ENCODE results near the gene RIPPLY1.
"Not testable (repeated sequence)": the region's sequence is repeated elsewhere in the genome, so short reads cannot be mapped to it uniquely, and the experiment has no call there.

Gene RIPPLY1

DNA sequence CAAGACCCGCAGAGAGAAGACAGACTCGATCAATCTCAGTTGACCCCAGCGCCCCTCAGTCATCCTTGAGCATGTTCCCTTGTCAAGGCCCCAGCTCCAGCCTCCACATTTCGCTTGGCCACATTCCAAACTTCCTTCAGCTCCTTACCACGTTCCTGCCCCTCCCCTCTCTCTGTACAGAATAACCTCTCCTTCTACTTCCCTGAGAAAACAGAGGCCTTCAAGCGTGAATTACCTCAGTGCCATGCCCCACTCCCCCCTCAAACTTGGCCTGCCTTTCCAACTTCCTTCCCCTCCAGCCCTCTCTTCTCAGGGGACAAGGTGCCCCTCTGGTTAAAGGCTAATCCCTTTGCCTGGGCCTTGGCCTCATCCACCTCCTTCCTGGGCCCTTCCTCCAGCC lies 3.2 kb upstream of the RIPPLY1 start:
- DNase-seq (ENCODE audit: low read depth) = no peak

- no peak for DNase-seq (ENCODE audit: low read depth)
Measured at GRCh38 chrX:106905064-106905708, 2.0 kb upstream of the RIPPLY1 start.

- DNase-seq (ENCODE audit: low read depth) = no peak
Measured at GRCh38 chrX:106903856-106904528, 851 bp upstream of the RIPPLY1 start.

- DNase-seq (ENCODE audit: low read depth) = no peak
Measured at GRCh38 chrX:106902684-106903083, 457 bp downstream of the RIPPLY1 start.

DNA sequence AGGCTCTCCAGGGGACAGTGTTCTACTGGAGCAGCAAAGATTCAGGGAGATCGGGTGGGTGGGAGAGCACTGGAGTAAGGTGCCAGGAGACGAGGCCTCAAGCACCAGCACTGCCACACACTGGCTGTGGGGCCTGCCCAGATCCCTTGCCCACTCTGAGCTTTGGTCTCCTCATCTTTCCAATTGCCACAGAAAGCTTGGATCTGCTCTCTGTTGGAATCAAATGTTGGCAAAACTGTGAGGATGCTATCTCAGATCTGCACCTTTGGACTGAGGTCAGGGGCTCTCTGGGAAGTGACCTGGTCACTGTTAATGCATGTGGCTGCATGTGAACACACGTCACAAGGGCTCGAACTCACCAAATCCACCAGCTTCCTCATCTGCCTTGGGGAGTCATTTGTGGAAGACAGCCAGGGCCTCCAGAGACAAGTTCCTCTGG lies 1.3 kb downstream of the RIPPLY1 start:
- no peak for DNase-seq (ENCODE audit: low read depth)

DNA sequence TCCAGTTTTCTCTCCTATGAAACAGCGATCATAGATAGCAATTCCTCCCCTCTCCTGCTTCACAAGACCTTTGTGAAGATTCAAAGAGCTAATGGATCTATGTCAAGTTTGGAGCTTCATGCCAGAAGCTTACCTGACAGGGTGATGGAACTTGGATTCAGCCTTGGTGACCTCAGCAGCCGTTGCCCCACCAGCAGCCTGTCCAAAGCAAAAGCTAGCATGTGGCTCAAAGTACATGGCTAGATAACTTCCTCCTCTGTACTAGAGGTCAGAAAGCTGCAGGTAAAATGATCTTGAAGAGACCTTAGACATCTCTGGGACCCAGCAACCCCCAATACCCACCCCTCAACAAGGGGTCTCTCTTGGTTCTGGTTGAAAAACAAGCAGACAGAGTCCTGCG lies 1.8 kb downstream of the RIPPLY1 start:
- no peak for DNase-seq (ENCODE audit: low read depth)

DNA sequence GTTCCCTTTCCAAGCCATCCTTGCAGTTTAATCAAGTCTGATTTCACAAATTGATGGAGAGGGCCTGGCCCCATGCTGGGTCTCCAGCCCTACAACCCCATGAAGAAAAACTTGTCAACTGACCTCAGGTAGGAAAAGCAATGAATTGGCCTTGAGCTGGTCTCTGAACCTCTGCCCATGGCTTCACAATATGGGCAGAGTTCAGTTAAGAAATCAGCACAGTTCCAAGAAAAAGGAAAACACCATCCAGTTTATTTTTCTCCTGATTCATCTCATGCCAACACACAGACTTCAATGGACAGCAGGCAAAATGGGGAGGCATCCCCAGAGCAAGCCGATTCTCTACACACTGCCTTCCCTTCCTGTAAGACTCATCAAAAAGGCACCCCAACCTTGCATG lies 3.3 kb downstream of the RIPPLY1 start:
- no peak for DNase-seq (ENCODE audit: low read depth)

- DNase-seq (ENCODE audit: low read depth) = no peak
Measured at GRCh38 chrX:106899276-106899675, 3.9 kb downstream of the RIPPLY1 start.

DNA sequence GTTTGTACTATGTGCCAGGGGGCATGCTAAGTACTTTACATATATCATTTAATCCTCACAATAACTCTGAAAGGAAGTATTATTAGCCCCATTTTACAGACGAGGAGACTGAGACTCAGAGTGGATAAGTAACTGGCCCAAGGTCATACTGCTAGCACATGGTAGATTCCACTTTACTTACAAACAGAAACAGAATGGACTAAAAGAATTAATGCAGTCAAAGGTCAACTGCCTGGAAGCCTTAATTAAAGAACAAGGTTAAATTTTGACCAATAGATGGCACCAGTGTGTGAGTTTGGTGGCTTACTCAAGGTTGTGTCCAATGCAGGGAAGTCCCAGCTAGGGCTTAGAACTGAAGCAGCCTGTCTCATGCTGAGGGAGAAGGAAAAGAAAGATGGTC lies 4.7 kb downstream of the RIPPLY1 start:
- no peak for DNase-seq (ENCODE audit: low read depth)

- no peak for DNase-seq (ENCODE audit: low read depth)
Measured at GRCh38 chrX:106897259-106897658, 5.9 kb downstream of the RIPPLY1 start.

GRCh38 chrX:106894978-106895452 lies 8.1 kb downstream of the RIPPLY1 start:
- no peak for DNase-seq (ENCODE audit: low read depth)

DNA sequence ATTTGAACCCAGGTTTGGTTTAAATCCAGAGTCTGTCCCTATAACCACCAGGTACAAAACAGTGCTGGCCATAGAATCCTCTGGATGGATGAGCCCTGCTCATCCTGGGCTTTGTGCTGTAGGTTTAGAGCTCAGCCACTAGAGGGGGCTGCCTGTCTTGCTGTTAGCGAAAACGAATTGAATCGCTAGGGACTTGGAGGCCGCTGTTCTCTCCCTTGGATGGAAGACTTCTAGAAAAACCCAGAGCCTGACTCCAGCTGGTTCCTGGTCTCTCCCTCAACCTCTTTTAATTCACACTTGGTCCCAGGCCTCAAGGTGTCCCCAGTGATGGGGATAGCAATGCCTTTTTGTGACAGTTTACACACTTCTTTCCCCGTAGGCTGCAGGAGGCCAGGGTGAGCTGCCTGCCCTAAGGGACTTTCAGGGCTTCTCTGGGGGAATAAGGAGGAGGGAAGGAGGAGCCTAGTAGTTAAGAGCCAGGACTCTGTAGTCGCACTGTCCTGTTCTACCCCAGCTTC lies 8.7 kb downstream of the RIPPLY1 start:
- DNase-seq (ENCODE audit: low read depth) = no peak

DNA sequence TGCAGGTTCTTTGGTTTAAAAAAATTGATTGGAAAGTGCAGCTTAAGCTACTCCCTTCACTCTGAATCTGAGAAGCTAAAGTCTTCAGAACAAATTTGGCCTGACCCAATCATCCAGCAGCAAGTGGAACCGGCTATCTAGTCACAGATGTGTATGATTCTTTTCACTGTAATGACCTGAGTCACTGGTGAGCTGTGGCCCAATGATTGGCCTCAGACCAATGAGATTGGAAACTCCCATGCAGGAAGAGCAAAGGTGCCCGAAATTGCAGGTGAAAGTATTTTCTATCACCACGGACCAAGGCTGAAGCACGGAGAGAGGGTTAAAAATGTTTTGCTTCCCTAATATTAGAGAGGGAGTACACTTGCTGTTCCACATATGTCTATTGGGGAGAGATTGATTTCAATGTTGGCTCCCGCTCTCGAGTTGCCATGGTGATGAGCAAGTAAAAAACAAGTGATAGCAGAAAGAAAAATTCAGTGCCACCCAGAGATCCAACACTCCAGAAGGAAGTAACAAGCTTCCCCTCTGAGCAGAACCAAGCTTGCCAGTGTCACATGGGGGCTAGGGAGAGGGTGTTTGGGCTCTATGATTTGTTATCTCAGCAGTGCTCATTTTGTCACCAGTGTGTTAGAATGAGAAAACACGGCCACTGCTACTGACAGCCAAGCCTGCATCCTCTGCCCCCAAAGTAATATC lies 11.2 kb downstream of the RIPPLY1 start:
- no peak for DNase-seq (ENCODE audit: low read depth)

- no peak for DNase-seq (ENCODE audit: low read depth)
Measured at GRCh38 chrX:106889468-106889867, 13.7 kb downstream of the RIPPLY1 start.

DNA sequence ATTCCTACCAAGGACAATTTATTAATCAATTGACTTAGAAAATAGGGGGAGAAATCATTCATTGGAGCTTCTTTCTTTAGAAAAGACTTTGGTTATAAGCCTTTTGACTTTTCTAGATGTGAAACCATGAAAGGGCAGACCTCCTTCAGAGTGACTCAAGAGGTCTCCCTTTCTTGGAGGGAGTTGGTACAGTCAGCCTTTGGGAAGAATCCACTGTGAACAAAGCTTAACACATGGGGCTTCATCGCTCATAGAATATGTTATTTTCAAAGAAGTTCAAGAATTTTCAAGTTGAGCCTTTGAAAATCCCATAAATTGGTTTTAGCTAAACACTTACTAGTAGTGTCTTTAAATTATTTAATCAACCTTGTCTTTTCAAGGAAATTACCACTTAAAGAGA lies 28.0 kb downstream of the RIPPLY1 start:
- DNase-seq (ENCODE audit: low read depth) = no peak

GRCh38 chrX:106874075-106874474 lies 29.1 kb downstream of the RIPPLY1 start:
- DNase-seq (ENCODE audit: low read depth) = no peak

- not testable (repeated sequence) for DNase-seq (ENCODE audit: low read depth)
Measured at GRCh38 chrX:106872796-106873195, 30.3 kb downstream of the RIPPLY1 start.

GRCh38 chrX:106863697-106864096 lies 39.4 kb downstream of the RIPPLY1 start:
- no peak for DNase-seq (ENCODE audit: low read depth)

GRCh38 chrX:106862972-106863688 lies 40.0 kb downstream of the RIPPLY1 start:
- no peak for DNase-seq (ENCODE audit: low read depth)
